Adrenal gland (tissue), 12 donors: ENCODE results near the gene SLC12A6. TPM values are rescaled to one million over a fixed set of nuclear protein-coding genes. Genes with fewer than 3 reads are reported as not detected.
A peak's percentile ranks its signal among the peaks of the same experiment; 100 is the strongest.

Experiments
- DNase-seq, 7 donors: peaks; one replicate each; pipeline ENCODE4 v3.0.0-alpha.2; 2019 to 2020
- H3K27ac ChIP-seq, 5 donors: fragments of 200-600 bp; sonication (generic) in 4 of 5; 1 replicate in 3 of 5; 2 replicates in 2 of 5; pipeline versions ENCODE4 v1.5.1 to v1.8.0; 2016 to 2020; ENCODE audit warnings: mild to moderate bottlenecking in 1 of 5
- H3K27me3 ChIP-seq: fragments of 200-600 bp; 2 replicates; pipeline ENCODE4 v1.8.0; 2021
- H3K36me3 ChIP-seq, 2 donors: fragments of 200-600 bp; replicated peaks in 1 of 2; 1 replicate in 1 of 2; 2 replicates in 1 of 2; pipeline versions ENCODE4 v1.5.1 to v1.8.0; 2018 to 2022
- H3K4me1 ChIP-seq, 2 donors: fragments of 200-600 bp; replicated peaks in 1 of 2; 1 replicate in 1 of 2; 2 replicates in 1 of 2; pipeline versions ENCODE4 v1.5.1 to v1.8.0; 2018 to 2021
- H3K4me3 ChIP-seq, 4 donors: fragments of 200-600 bp; sonication (generic) in 3 of 4; one replicate each; pipeline ENCODE4 v1.5.1; 2016 to 2018
- H3K9me3 ChIP-seq, 3 donors: fragments of 200-600 bp; sonication (generic) in 1 of 3; replicated peaks in 1 of 3; 1 replicate in 2 of 3; 2 replicates in 1 of 3; pipeline versions ENCODE4 v1.5.1 to v1.8.0; 2016 to 2021
- POLR2A ChIP-seq, 2 donors: fragments of 450-650 bp; IDR thresholded peaks; one replicate each; pipeline ENCODE4 v1.6.1; 2017; ENCODE audit warnings: antibody characterized with exemption in 2 of 2, mild to moderate bottlenecking in 2 of 2, moderate library complexity in 1 of 2
- WGBS, 4 donors: extraction: QIAGEN DNeasy Blood & Tissue Kit in 2 of 4; methylation state at CpG; one replicate each; pipeline versions ENCODE4 v1.1.5 to v1.1.7; 2013 to 2017; 5-methylcytosine and 5-hydroxymethylcytosine counted together
- intact Hi-C, 2 donors: fragments of 100-400 bp; cut with DNase I; formaldehyde crosslinking; loops; one replicate each; pipeline versions ENCODE4 v1.14.1 to v1.15.0; 2022 to 2023
- polyA plus RNA-seq, 3 donors: library from polyadenylated mRNA; stranded (reverse); fragments of 200-250 nt in 2 of 3; fragments of 350-450 nt in 1 of 3; fragmentation: Illumina TruSeq in 1 of 3; extraction: RNeasy Lipid Tissue Mini Kit (QIAGEN cat#74804) in 1 of 3; gene quantifications; one replicate each; pipeline ENCODE4 v1.2.3, GENCODE V29; 2013 to 2014
- total RNA-seq, 9 donors: library from RNA; depleted of rRNA in 4 of 9; stranded (reverse); fragments of >200 nt in 4 of 9; fragments of 120-200 nt in 1 of 9; fragmentation: NEBNext Ultra II Directional in 1 of 9; extraction: Animal tissue kit (Norgen Biotek cat#: 25700) in 1 of 9; gene quantifications; one replicate each; pipeline versions ENCODE4 v1.1.0 to v1.2.4, GENCODE V29; 2013 to 2023
- TF ChIP-seq, protein P1 (sequence below), 6 experiments: fragments of 450-650 bp in 4 of 6; fragments of 200-600 bp in 2 of 6; sonication (generic) in 1 of 6; IDR thresholded peaks; 1 replicate in 5 of 6; 2 replicates in 1 of 6; pipeline versions ENCODE4 v1.5.1 to v1.8.0; 2016 to 2021; ENCODE audit warnings: antibody characterized with exemption in 6 of 6, mild to moderate bottlenecking in 2 of 6, moderate library complexity in 1 of 6
- donor health status: healthy with polysubstance abuse.
- donor health status: Bipolar disorder and iron deficiency.
- donor health status: DM: yes; HTN: yes; CAD: no.
- donor health status: DM: no; HTN: no; CAD: no.
- donor health status: DM: no; HTN: no; CAD: no.
- donor health status: DM: yes; HTN: yes; CAD: no.

The SLC12A6 gene
- total and polyA plus RNA-seq, 12 donors = 3.3 to 101 (median 17.3) TPM

DNA sequence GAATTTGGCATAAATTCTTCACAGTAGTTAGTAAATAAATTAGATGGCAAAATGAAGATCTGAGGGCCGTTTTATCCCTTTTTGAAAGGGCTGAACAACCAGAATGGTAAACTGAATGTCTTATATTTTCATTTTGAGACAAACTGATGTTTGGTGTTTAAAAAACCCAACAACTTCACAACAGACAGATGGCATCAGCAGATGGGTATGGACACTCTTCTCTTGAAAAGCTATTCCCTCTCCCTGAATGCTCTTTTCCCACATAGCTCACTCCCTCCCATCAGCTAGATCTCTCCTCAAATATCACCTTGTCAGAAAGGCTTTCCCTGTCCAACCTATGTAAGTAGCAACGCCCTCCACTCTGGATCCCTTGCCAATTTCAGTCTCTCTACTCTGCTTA, 79.4 kb downstream of the SLC12A6 start:
- intact Hi-C loops = no loop called here
- no peak for DNase-seq
- TF ChIP-seq, protein P1, sequence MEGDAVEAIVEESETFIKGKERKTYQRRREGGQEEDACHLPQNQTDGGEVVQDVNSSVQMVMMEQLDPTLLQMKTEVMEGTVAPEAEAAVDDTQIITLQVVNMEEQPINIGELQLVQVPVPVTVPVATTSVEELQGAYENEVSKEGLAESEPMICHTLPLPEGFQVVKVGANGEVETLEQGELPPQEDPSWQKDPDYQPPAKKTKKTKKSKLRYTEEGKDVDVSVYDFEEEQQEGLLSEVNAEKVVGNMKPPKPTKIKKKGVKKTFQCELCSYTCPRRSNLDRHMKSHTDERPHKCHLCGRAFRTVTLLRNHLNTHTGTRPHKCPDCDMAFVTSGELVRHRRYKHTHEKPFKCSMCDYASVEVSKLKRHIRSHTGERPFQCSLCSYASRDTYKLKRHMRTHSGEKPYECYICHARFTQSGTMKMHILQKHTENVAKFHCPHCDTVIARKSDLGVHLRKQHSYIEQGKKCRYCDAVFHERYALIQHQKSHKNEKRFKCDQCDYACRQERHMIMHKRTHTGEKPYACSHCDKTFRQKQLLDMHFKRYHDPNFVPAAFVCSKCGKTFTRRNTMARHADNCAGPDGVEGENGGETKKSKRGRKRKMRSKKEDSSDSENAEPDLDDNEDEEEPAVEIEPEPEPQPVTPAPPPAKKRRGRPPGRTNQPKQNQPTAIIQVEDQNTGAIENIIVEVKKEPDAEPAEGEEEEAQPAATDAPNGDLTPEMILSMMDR (IDR thresholded peaks at IDR 0.05) = no peak
- TF ChIP-seq POLR2A (IDR thresholded peaks at IDR 0.05) = no peak
- Histone ChIP-seq H3K36me3 (peaks cover 0 to 14% of the 10 kb centered on the region in 2 donors), H3K4me3 (no peak overlapping the region), H3K27ac (no peak overlapping the region), H3K4me1 (no peaks in the 10 kb centered on the region), H3K27me3 (no peaks in the 10 kb centered on the region), H3K9me3 (no peaks in the 10 kb centered on the region)
- WGBS, 4 donors = 88 to 95% (median 94%) methylated on average over 2 of the region's 2 CpGs

DNA sequence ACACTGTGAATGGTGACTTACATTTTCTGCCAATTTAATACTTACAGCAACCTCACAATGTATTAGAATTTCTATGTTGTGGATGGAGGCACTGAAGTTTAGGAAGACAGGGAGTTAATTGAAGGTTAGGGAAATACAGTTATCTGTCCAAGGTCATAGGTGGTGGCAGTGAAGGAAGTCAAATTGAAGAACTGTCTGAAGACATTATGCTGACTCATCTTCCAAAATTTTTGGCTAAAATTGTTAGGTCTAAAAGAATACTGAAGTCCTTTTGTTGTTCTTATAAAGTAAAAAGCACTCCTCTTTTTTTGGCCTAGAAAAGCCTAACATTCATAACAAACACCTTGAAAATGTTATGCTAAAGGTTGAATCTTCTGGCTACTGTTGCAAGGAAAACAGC, 85.0 kb downstream of the SLC12A6 start:
- Histone ChIP-seq H3K9me3 (no peaks in the 10 kb centered on the region), H3K4me1 (no peaks in the 10 kb centered on the region), H3K27me3 (no peaks in the 10 kb centered on the region), H3K27ac (no peak overlapping the region), H3K4me3 (no peak overlapping the region), H3K36me3 (peaks cover 0 to 37% of the 10 kb centered on the region in 2 donors)
- intact Hi-C loops = no loop called here
- DNase-seq = no peak
- TF ChIP-seq POLR2A (IDR thresholded peaks at IDR 0.05) = no peak
- TF ChIP-seq, protein P1 (IDR thresholded peaks at IDR 0.05) = no peak

DNA sequence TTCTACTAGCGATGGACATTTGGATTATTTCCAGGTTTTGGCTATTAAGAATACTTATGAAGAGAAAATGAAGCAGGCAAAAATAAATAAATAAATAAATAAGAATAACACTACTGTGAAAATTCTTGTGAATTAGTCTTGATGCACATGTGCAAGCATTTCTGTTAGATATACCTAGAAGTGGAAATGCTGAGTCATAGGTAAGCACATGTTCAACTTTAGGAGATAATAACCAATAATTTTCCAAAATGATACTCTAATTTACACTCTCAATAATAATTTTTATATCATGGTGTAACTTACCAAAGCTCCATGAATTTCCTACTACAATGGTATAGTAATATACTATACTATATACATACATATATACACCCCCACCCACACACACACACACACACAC, 89.4 kb downstream of the SLC12A6 start:
- Histone ChIP-seq H3K36me3 (peaks cover 0 to 28% of the 10 kb centered on the region in 2 donors), H3K27ac (no peak overlapping the region), H3K4me1 (no peaks in the 10 kb centered on the region), H3K27me3 (no peaks in the 10 kb centered on the region), H3K4me3 (no peak overlapping the region), H3K9me3 (no peaks in the 10 kb centered on the region)
- WGBS, 4 donors = 89 to 100% (median 98%) methylated on average over 1 of the region's 1 CpG
- intact Hi-C loops = loop anchor here in 1 of 2 donors (10.0 kb wide), 1 partner anchor 117 kb away; the partner anchor contains the start of gene LPCAT4
- TF ChIP-seq, protein P1 (IDR thresholded peaks at IDR 0.05) = no peak
- no peak for TF ChIP-seq POLR2A (IDR thresholded peaks at IDR 0.05)
- DNase-seq = no peak

DNA sequence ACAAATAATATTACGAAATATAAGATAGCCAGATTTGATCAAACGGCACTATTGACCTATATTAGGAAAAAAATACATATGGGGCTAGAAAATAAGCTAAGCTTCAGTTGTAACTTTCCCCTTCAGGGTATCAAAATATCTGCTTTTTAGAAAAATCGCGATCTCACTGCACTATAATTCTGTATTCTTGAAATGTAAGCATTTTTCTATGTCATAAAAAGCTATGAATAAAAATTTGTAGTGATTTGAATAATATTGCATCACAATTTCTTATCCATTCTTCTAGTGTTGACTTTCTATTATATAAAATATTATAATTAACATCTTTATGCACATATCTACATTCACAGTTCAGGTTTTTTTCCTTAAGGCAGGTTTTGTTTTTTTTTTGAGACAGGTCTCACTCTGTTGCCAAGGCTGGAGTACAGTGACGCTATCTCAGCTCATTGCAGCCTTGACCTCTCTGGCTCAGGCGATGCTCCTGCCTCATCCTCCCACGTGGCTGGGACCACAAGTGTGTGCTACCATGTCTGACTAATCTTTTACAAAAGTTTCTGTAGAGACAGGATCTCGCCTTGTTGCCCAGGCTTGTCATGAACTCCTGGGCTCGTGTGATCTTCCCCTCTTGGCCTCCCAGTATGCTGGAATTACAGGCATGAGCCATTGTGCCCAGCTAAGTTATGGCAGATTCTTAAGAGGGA, 91.2 kb downstream of the SLC12A6 start:
- TF ChIP-seq, protein P1 (IDR thresholded peaks at IDR 0.05) = no peak
- TF ChIP-seq POLR2A (IDR thresholded peaks at IDR 0.05) = no peak
- peak in 3 of 7 donors; percentile 21 to 45 (median 41) for DNase-seq
- peaks cover 0 to 22% of the 10 kb centered on the region in 2 donors for H3K36me3 ChIP-seq
- H3K27ac ChIP-seq = no peak overlapping the region
- intact Hi-C loops = loop anchor here in 1 of 2 donors (10.0 kb wide), 1 partner anchor 118 kb away; the partner anchor contains the start of gene LPCAT4
- H3K9me3 ChIP-seq = no peaks in the 10 kb centered on the region
- no peaks in the 10 kb centered on the region for H3K4me1 ChIP-seq
- WGBS, 4 donors = 63 to 73% (median 64%) methylated on average over 7 to 9 of the region's 9 CpGs
- H3K27me3 ChIP-seq = no peaks in the 10 kb centered on the region
- H3K4me3 ChIP-seq = no peak overlapping the region
